K562 (cell line): ENCODE data around the gene RGL2. TPM values are rescaled to one million over a fixed set of nuclear protein-coding genes. Genes with fewer than 3 reads are reported as not detected.
A peak's percentile ranks its signal among the peaks of the same experiment; 100 is the strongest.

Source experiments
- CEBPZ ChIP-seq: fragments of 150-350 bp; IDR thresholded peaks from 2 replicates; pipeline ENCODE4 v1.6.1; 2014; ENCODE audit warnings: low read depth, mild to moderate bottlenecking, low read length, borderline replicate concordance
- EP400 ChIP-seq: fragments of 450-650 bp; IDR thresholded peaks from 2 replicates; pipeline ENCODE4 v1.6.1; 2017; ENCODE audit warnings: antibody characterized with exemption, mild to moderate bottlenecking, moderate library complexity
- FOXO4 ChIP-seq: fragments of 450-650 bp; formaldehyde crosslinking; IDR thresholded peaks from 2 replicates; pipeline ENCODE4 v1.4.0; 2020; ENCODE audit warnings: mild to moderate bottlenecking, moderate library complexity
- MCM5 ChIP-seq: fragments of 450-650 bp; IDR thresholded peaks from 2 replicates; pipeline ENCODE4 v1.6.1; 2016; ENCODE audit warnings: low read depth
- PML ChIP-seq: IDR thresholded peaks from 2 replicates; pipeline ENCODE4 v1.6.1; 2012; ENCODE audit warnings: low read length, inconsistent platforms
- POLR2A ChIP-seq: fragments of 450-650 bp; conservative IDR thresholded peaks from 2 replicates; pipeline ENCODE4 v1.6.1; 2016
- REST ChIP-seq, 2 experiments: fragments of 450-650 bp; formaldehyde crosslinking in 1 of 2; IDR thresholded peaks; 2 replicates each; pipeline versions ENCODE4 v1.4.0 to v1.6.1; 2014 to 2020; ENCODE audit warnings: mild to moderate bottlenecking in 2 of 2, borderline replicate concordance in 1 of 2, low read depth in 1 of 2
- U2AF2 ChIP-seq: fragments of 200-400 bp; formaldehyde crosslinking; optimal IDR thresholded peaks from 2 replicates; pipeline ENCODE3; 2017; ENCODE audit warnings: low read depth, mild to moderate bottlenecking, low read length
- ZBTB5 ChIP-seq: fragments of 450-650 bp; IDR thresholded peaks from 2 replicates; pipeline ENCODE4 v1.6.1; 2017; ENCODE audit warnings: antibody characterized with exemption
- ZNF23 ChIP-seq: fragments of 250-450 bp; sonication (Bioruptor Pico); IDR thresholded peaks from 2 replicates; pipeline ENCODE4 v1.4.0; 2020; ENCODE audit warnings: mild to moderate bottlenecking
- ZNF354B ChIP-seq: fragments of 250-450 bp; sonication (Bioruptor Pico); IDR thresholded peaks from 2 replicates; pipeline ENCODE4 v1.4.0; 2020
- ZNF76 ChIP-seq: fragments of 250-450 bp; sonication (Bioruptor Pico); IDR thresholded peaks from 2 replicates; pipeline ENCODE4 v1.4.0; 2020; ENCODE audit warnings: mild to moderate bottlenecking, moderate library complexity, borderline replicate concordance
- polyA plus RNA-seq, 8 experiments: library from polyadenylated mRNA; depleted of rRNA in 4 of 8; stranded (reverse) in 5 of 8; unstranded in 3 of 8; fragments of >200 nt; fragmentation: Nextera tagmentation in 2 of 8; fragmentation: Illumina TruSeq in 1 of 8; extraction: Ambion mirVana in 2 of 8; extraction: Trizol in 1 of 8; gene quantifications; 2 replicates each; pipeline versions ENCODE4 v1.2.1 to v1.2.3, GENCODE V29; 2011 to 2014; ENCODE audit warnings: inconsistent platforms in 1 of 8, missing spikeins in 1 of 8
- total RNA-seq, 7 experiments: library from RNA; depleted of rRNA in 6 of 7; stranded (reverse); fragments of >200 nt in 6 of 7; fragmentation: Illumina TruSeq in 2 of 7; extraction: Trizol in 2 of 7; gene quantifications; 2 replicates each; pipeline versions ENCODE4 v1.2.1 to v1.2.3, GENCODE V29; 2011 to 2021; ENCODE audit warnings: low replicate concordance in 1 of 7

Gene RGL2
- total and polyA plus RNA-seq, 9 of the 15 experiments (the other 6 are each of a cell fraction or from before 2014, with no cell fraction given): 1.8 to 57.1 (median 19.5) TPM

GRCh38 chr6:33276864-33277662 is 21.7 kb downstream of the RGL2 start, which contains the start of gene B3GALT4 (continued):
- no peak for TF ChIP-seq CEBPZ
- TF ChIP-seq REST (IDR thresholded peaks at IDR 0.05; ENCODE audit: borderline replicate concordance): peak; percentile 58; the same call in 1 of the 2 replicates
- peak; percentile 88 for TF ChIP-seq REST (CRISPR knock-in tag; IDR thresholded peaks at IDR 0.05; ENCODE audit: low read depth)
- TF ChIP-seq U2AF2: no peak
- peak; percentile 77 for TF ChIP-seq PML
- 0 out of 2 replicates have a peak, but pooled peaks have one; percentile 55 for TF ChIP-seq ZNF76 (CRISPR knock-in tag)
- peak; percentile 53; the same call in 1 of the 2 replicates for TF ChIP-seq ZBTB5
- peak; percentile 87 for TF ChIP-seq POLR2A
- no peak; the same call in none of the 2 replicates for TF ChIP-seq FOXO4
- no peak; the same call in 1 of the 2 replicates for TF ChIP-seq ZNF23 (CRISPR knock-in tag)
- TF ChIP-seq EP400: peak; percentile 84; the same call in 1 of the 2 replicates
- TF ChIP-seq MCM5: no peak
- no peak for TF ChIP-seq ZNF354B (CRISPR knock-in tag)
